ENCODE data around the gene DLG3.
A peak's percentile ranks its signal among the peaks of the same experiment; 100 is the strongest.

The DLG3 gene

GRCh38 chrX:70437921-70438665, 6.5 kb upstream of the DLG3 start:
- DNase-seq = no peak

DNA sequence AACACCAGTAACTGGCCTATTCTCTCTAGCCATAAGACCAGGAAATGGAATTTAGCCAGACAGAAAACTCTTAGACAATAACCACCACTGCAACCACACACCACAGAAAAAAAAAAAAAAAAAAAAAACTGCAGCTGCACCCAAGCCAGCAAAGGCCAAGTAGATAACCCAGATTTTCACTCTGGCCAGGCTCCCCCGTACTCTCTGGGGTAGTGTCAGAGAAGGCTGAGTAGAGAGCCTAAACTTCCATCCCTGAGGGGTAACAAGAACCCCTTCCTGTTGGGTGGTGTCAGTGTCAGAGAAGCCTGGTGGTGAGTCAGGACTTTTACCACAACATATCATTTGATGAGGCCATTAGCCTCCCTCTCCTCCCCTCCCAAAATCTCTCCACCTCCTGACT, 5.6 kb upstream of the DLG3 start:
- no peak for DNase-seq

- no peak for DNase-seq
Measured at GRCh38 chrX:70442224-70442623, 2.4 kb upstream of the DLG3 start.

- no peak for DNase-seq
Measured at GRCh38 chrX:70444946-70445656, 466 bp downstream of the DLG3 start.

DNA sequence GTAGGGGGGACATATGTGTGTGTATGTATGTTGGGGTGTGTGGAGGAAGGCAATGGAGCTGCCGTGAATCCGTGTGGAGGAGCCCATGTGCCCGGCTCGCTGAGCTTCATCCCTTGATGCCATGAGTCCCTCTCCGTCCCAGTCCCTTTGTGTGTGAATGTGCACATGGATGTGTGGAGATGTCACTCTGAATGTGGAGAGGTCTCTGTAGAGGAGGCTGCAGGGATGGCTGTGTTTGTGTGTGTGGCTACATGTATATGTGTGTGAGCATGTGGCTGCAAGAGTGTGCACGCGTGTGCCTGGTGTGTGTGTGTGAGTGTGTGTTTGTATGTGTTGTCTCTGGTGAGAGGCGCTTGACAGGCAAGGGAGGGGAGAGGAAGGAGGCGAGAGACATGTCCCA, 1.3 kb downstream of the DLG3 start:
- no peak for DNase-seq

DNA sequence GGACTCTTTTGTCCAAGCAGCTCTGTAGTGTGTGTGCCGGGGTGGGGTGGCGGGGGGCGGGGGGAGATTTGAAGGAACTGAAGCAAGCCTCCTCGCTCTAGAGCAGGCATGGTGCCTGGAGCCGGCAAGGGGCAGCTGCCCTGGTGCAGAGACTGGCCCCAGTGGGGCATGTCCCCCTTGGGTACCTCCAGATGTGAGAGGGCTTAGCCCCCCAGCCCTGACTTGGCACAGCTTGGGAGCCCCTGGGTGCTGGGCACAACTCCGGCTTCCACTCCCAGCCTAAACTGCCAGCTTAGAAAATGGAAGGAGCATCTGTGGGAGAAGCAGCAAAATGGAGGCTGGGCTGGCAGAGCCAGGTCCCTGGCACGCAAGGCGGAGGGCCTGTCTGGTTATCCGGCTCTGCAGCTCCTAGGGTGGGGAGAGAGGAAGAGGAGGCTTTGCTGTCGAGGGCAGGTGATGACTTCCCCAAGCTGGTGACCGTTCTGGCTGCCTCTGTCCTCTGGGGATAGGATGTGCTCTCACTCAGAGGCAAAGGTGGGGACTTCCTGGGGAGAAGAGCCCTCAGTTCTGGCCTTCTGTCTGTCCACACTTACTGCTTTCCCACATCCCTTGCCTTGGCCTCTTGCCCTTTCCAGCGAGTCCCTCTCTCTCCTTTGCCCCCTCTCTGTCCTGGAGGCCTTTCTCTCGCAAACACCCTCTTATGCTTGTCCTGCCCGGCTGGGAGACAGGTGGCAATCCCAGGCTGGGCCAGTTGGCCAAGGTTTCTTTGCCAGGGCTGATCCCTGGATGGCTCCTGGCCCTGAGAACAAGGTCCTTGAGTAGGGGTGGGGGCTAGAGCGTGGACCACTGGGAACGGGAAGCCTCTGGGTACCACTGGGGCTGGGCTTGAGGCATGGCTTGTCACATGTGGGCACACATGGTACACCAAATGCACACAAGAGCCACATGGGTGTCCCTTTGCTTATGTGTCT, 2.0 kb downstream of the DLG3 start:
- DNase-seq = no peak

GRCh38 chrX:70449457-70449966, 4.9 kb downstream of the DLG3 start:
- DNase-seq = no peak

GRCh38 chrX:70452143-70452733, 7.6 kb downstream of the DLG3 start:
- no peak for DNase-seq

GRCh38 chrX:70453024-70453618, 8.5 kb downstream of the DLG3 start:
- no peak for DNase-seq

GRCh38 chrX:70454441-70455365, 10.1 kb downstream of the DLG3 start:
- DNase-seq = peak; percentile 66 to 67

DNA sequence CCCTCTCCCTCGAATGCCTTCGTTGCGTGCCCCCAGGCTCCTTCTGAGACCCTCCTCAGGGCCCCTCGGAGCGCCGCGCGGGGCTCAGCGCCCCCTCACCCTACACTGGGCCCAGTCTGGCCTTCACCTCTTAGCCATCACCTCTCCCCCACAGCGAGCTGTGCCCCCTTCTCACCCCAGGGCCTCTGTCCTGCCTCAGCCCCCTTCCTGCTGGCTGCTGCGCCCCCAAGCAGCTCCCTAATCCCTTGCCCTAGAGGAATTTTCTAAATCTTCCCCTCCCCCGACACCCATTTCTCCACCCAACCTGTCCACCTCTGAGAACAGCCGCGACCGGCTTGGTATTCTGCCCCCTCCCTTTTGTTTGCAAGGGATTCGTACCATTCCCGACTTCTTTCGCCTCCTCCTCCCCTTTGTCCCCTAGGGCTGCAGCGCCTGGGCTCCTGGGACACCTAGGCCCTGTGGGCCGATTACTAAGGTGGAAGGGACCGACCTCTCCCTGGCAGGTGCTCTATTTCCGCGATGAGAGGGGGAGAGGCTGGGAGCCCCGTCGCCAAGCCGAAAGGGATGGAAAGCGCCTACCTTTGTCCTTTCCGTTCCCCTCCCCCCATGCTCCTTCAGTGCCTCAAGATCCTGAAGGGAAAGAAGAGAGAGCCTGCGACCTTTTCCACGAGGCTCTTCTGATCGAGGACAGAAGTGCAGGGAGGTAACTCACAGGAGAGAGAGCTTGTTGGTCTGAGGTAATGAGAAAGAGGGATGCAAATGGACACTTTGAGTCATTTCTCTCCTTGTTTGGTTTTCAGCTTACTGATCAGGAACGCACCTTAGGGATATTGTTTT, 10.9 kb downstream of the DLG3 start:
- DNase-seq = no peak

DNA sequence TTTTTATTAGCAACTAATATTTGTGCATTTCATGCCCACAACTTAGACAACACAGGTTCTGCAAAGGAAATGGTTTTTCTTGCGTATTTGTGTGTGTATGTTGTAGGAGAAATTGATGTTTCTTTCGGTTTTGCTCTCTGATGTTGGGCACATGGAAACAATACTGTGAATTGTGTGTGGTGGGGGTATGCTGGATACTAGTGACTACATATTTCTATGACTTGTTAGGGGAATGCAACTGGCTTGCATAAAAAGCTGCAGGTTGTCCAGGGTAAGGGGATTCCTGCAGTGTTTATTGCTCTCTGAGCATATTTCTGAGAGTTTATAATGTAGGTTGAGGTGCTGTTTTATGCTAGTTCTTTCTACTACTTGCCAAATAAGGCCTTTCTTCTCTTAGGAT, 11.6 kb downstream of the DLG3 start:
- DNase-seq = no peak

DNA sequence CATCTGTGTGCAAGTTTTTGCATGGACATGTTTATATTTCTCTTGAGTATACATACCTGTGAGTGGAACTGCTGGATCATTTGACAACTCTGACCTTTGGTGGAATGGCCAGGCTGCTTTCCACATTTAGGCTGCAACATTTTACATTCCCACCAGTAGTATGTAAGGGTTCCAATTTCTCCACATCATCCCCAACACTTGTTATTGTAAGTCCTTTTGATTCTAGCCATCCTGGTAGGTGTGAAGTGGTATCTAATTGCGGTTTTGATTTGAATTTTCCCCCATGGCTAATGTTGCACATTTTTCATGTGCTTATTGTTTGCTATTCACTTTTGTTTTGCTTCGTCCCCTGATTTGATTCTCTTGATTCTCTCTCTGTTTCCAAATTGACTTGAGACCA, 16.4 kb downstream of the DLG3 start:
- DNase-seq = no peak

GRCh38 chrX:70464051-70464450, 19.4 kb downstream of the DLG3 start:
- no peak for DNase-seq

GRCh38 chrX:70466968-70467367, 22.3 kb downstream of the DLG3 start:
- DNase-seq = no peak

GRCh38 chrX:70468709-70469108, 24.1 kb downstream of the DLG3 start:
- no peak for DNase-seq

DNA sequence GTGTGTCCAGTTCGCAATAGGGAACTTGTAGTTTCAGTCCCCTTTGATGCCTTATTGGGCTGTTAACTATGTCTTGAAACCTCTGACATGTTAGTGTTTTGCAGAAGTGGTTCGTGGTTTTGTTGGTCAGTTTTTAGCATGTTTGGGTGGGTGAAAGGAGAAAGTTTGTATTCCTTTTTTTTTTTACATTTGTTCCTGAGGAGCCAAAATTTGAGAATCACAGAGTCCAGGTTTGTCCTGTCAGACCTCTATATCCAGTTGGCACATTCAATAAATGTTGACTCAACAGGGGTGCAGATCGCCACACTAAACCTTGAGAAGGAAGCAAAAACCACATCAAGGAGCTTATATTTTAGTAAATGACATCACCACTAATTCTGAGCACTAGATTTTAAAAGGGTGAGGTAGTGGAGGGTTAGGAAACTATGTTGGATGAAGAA, 26.2 kb downstream of the DLG3 start:
- DNase-seq = no peak

- DNase-seq = peak in 1 of 2 experiments; percentile 34
Measured at GRCh38 chrX:70476166-70476933, 31.7 kb downstream of the DLG3 start.
